Measurements from ENCODE around the gene CHST10.

GRCh38 chr2:100451734-100452133 lies 34.3 kb upstream of the CHST10 start:
- TF ChIP-seq CTCF (conservative IDR thresholded peaks at IDR 0.05), result no peak
- no peak for TF ChIP-seq EZH2 (IDR thresholded peaks at IDR 0.05; ENCODE audit: low read depth)
